Activated CD8-positive, alpha-beta memory T cell treated with anti-CD3 and anti-CD28 coated beads, Interleukin-2, amount 50 U/mL, for 48 hours (primary cell): ENCODE measurements around the gene ETHE1.

ENCODE experiments used
- DNase-seq: peaks from one replicate; pipeline ENCODE4 v3.0.0-alpha.2; 2020

ETHE1 gene

DNA sequence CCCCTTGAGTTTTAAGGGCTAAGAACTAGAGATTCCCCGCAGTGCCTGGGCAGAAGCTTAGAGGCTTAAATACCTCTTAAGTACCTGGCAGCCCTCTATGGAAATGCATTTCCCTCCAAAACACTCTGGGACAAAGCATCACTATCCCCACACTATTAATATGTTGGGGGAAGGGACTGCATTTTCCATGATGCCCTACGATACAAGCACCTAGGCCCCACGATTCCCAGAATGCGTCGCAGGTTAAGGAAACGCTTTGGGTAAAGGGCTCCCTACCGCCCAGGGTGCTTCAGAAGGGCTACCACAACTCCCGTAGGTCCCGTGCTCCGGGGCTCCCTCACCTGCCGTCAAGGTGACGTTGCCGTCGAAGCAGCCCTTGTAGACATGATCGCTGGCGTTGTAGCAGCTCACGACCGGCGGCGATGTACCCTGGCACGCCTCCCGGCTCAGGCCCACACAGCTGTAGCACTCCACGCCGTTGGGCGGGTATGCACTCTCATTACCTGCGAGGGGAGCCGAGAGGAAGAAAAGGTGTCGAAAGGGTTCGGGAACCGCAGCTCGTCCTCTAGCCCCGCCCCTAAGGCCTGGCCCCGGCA, 64.1 kb downstream of the ETHE1 start:
- no peak for DNase-seq

DNA sequence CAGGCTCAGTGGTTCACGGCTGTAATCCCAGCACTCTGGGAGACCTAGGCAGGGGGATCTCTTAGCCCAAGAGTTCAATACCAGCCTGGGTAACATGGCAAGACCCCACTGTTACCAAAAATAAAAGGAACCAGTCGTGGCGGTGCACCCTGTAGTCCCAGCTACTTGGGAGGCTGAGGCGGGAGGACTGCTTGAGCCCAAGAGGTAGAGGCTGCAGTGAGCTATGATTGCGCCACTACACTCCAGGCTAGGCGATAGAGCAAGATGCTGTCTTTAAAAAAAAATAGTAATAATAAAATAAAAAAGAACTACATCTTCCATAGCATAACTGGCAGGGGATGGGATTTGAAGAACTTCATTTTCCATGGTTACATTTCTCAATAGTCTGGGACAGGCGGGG, 64.6 kb downstream of the ETHE1 start:
- DNase-seq = no peak

DNA sequence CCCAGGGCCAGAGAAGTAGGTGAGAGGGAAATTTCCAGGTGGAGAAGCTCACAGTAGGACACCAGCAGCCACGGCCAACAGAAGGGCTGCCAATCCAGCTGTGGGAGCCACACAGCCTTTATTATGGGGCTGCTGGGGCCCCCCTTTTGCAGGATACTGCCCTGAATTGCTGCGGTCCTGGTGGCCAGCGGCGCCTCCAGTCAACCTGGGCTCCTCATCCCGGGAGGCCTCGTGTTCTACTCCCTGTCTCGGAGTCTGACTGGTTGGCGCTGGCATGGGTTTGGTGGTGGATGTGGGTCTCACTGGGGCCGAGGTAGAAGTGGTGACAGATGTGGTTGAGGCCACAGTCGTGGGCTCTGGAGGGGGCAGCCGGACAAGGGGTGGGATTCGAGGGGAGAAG, 65.7 kb downstream of the ETHE1 start:
- DNase-seq = no peak

DNA sequence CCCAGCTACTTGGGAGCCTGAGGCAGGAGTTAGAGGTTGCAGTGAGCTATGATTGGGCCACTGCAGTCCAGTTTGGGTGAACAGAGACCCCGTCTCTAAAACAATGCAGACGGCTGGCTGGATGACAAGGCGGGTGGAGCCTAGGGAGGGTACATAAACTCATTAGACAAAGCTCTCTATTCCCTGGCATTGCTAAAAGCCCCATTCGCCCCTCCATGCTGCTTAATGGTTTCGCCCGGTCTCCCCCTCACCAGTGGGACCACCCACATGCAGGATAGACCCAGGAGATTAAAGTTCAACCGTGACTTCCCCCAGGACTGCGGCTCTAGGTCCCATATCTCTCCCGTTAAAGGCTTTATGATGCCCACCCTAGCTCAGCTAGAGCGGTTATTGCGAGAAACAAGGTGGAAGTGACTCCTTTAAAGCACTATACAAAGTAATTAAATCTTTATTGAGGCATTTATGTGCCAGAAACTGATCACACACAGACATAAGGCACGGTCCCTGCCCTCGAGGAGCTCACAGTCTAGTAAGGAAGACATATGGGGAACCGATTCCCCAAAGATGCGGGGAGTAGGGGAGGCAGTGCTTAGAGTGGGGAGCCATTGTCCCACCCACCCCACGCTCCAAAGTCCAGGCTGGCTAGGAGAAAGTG, 66.5 kb downstream of the ETHE1 start:
- DNase-seq = no peak

DNA sequence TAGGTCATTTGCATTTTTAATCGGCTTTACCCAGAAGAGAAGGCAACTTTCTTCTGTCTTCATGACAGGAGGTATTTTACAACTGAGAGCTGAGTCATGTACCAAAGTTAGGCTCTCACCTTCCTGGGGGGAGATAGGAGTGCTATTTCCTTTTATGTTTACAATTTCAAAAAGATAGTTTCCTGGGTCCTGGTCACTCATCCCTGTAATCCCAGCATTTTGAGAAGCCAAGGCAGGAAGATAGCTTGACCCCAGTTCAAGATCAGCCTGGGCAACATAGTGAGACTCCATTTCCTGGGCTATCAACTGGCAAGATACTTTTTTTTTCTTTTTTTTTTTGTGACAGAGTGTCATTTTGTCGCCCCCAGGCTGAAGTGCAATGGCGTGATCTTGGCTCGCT, 69.2 kb downstream of the ETHE1 start:
- DNase-seq = no peak
